ENCODE data around the gene SEMA3C.
A peak's percentile ranks its signal among the peaks of the same experiment; 100 is the strongest.

SEMA3C gene

GRCh38 chr7:80772347-80772993, 146.4 kb downstream of the SEMA3C start:
- no peak overlapping the region for H3K4me3 ChIP-seq (replicated peaks in 1 of 2; ENCODE audit: low read depth in 2 of 2, low read length in 2 of 2)
- no peak for TF ChIP-seq CTCF (IDR thresholded peaks at IDR 0.05; ENCODE audit: low read depth, low read length)
- no peak for DNase-seq (ENCODE audit: low read depth in 2 of 2)

- no peak overlapping the region for H3K4me3 ChIP-seq (replicated peaks in 1 of 2; ENCODE audit: low read depth in 2 of 2, low read length in 2 of 2)
- no peak for TF ChIP-seq CTCF (IDR thresholded peaks at IDR 0.05; ENCODE audit: low read depth, low read length)
- DNase-seq (ENCODE audit: low read depth in 2 of 2) = peak in 1 of 2 donors; percentile 39
Observed at GRCh38 chr7:80771523-80771922, 147.3 kb downstream of the SEMA3C start.

GRCh38 chr7:80770675-80771081, 148.2 kb downstream of the SEMA3C start:
- TF ChIP-seq CTCF (IDR thresholded peaks at IDR 0.05; ENCODE audit: low read depth, low read length) = no peak
- DNase-seq (ENCODE audit: low read depth in 2 of 2) = no peak
- no peak overlapping the region for H3K4me3 ChIP-seq (replicated peaks in 1 of 2; ENCODE audit: low read depth in 2 of 2, low read length in 2 of 2)

- TF ChIP-seq CTCF (IDR thresholded peaks at IDR 0.05; ENCODE audit: low read depth, low read length) = no peak
- DNase-seq (ENCODE audit: low read depth in 2 of 2) = no peak
- H3K4me3 ChIP-seq (replicated peaks in 1 of 2; ENCODE audit: low read depth in 2 of 2, low read length in 2 of 2) = no peak overlapping the region
Observed at GRCh38 chr7:80770061-80770460, 148.8 kb downstream of the SEMA3C start.

- TF ChIP-seq CTCF (IDR thresholded peaks at IDR 0.05; ENCODE audit: low read depth, low read length) = no peak
- no peak overlapping the region for H3K4me3 ChIP-seq (replicated peaks in 1 of 2; ENCODE audit: low read depth in 2 of 2, low read length in 2 of 2)
- no peak for DNase-seq (ENCODE audit: low read depth in 2 of 2)
Observed at GRCh38 chr7:80768756-80769155, 150.1 kb downstream of the SEMA3C start.

GRCh38 chr7:80767654-80768053, 151.2 kb downstream of the SEMA3C start:
- peak in 1 of 2 donors; percentile 12 for DNase-seq (ENCODE audit: low read depth in 2 of 2)
- TF ChIP-seq CTCF (IDR thresholded peaks at IDR 0.05; ENCODE audit: low read depth, low read length) = no peak
- H3K4me3 ChIP-seq (replicated peaks in 1 of 2; ENCODE audit: low read depth in 2 of 2, low read length in 2 of 2) = no peak overlapping the region

- no peak for TF ChIP-seq CTCF (IDR thresholded peaks at IDR 0.05; ENCODE audit: low read depth, low read length)
- H3K4me3 ChIP-seq (replicated peaks in 1 of 2; ENCODE audit: low read depth in 2 of 2, low read length in 2 of 2) = no peak overlapping the region
- DNase-seq (ENCODE audit: low read depth in 2 of 2) = no peak
Observed at GRCh38 chr7:80766724-80767123, 152.1 kb downstream of the SEMA3C start.
